GM18526 (cell line): Measurements from ENCODE around the gene C1orf185.

Experiments used
- POLR2A ChIP-seq: IDR thresholded peaks from 3 replicates; pipeline ENCODE4 v1.6.1; 2011; ENCODE audit not compliant: insufficient read length; ENCODE audit errors: extremely low read depth

Gene C1orf185

GRCh38 chr1:51189421-51190073 is 87.5 kb downstream of the C1orf185 start:
- no peak for TF ChIP-seq POLR2A

GRCh38 chr1:51190961-51191360 is 88.9 kb downstream of the C1orf185 start:
- TF ChIP-seq POLR2A: no peak

- TF ChIP-seq POLR2A: no peak
Observed at GRCh38 chr1:51192213-51192843, 90.3 kb downstream of the C1orf185 start.

GRCh38 chr1:51193564-51193963 is 91.5 kb downstream of the C1orf185 start:
- TF ChIP-seq POLR2A: no peak
